K562 (cell line): ENCODE measurements around the gene TBL1XR1. TPM values are rescaled to one million over a fixed set of nuclear protein-coding genes. Genes with fewer than 3 reads are reported as not detected.

Experiments used
- ATAC-seq: fragments of 200-7000 bp; cut with Tn5 transposase; 3 replicates; pipeline ENCODE4 v1.9.1; 2020; ENCODE audit warnings: moderate library complexity
- BruUV-seq: library from RNA; stranded (reverse); fragments of 400-500 nt; replicated peaks from 2 replicates; lab custom pipeline; 2021; lab: Mats Ljungman, UMichigan
- CTCF ChIA-PET: fragments of 300-600 bp; formaldehyde crosslinking; extraction: SDS; loops from one replicate; lab custom pipeline; 2021; ENCODE audit warnings: low intra/inter-chr PET ratio; lab: Yijun Ruan, JAX
- POLR2A ChIA-PET: fragments of 300-600, 350-650 bp; sonication (Branson Sonifier 250); formaldehyde crosslinking; extraction: SDS; loops from one replicate; lab custom pipeline; 2021; ENCODE audit warnings: antibody characterized with exemption, inconsistent platforms; lab: Yijun Ruan, JAX
- DNase-seq, 4 experiments: peaks; one replicate each; pipeline versions ENCODE4 v3.0.0 to v3.0.0-alpha.2; 2011 to 2018; ENCODE audit warnings: low spot score in 3 of 4, mixed read lengths in 3 of 4; ENCODE audit errors: extremely low read depth in 1 of 4
- FAIRE-seq: peaks from 2 replicates; lab custom pipeline; 2011; peaks lifted over from hg19 to GRCh38; lab: Jason Lieb, UNC
- H2AFZ ChIP-seq: 2 replicates; pipeline ENCODE4 v1.6.0; 2011; ENCODE audit warnings: low read depth, low read length, control low read depth, inconsistent platforms
- H3K27ac ChIP-seq: fragments of 200-600 bp; 3 replicates; pipeline ENCODE4 v1.8.0; 2011; ENCODE audit warnings: low read depth, mild to moderate bottlenecking, control low read depth, inconsistent platforms, low read length, moderate library complexity, mixed read lengths; ENCODE audit errors: extremely low read depth
- H3K27me3 ChIP-seq, 2 experiments: fragments of 300-600 bp in 1 of 2; 2 replicates in 1 of 2; 3 replicates in 1 of 2; pipeline versions ENCODE4 v1.6.0 to v1.8.0; 2011; ENCODE audit warnings: inconsistent platforms in 2 of 2, low read length in 2 of 2, mild to moderate bottlenecking in 1 of 2, mixed read lengths in 1 of 2, moderate library complexity in 1 of 2; ENCODE audit not compliant: control insufficient read depth in 2 of 2, insufficient read depth in 2 of 2
- H3K36me3 ChIP-seq: fragments of 300-600 bp; 3 replicates; pipeline ENCODE4 v1.8.0; 2011; ENCODE audit warnings: mild to moderate bottlenecking, low read length, inconsistent platforms; ENCODE audit not compliant: control insufficient read depth, insufficient read depth
- H3K4me1 ChIP-seq, 2 experiments: fragments of 200-600 bp in 1 of 2; replicated peaks in 1 of 2; 2 replicates in 1 of 2; 3 replicates in 1 of 2; pipeline versions ENCODE4 v1.5.1 to v1.8.0; 2011; ENCODE audit warnings: inconsistent platforms in 2 of 2, low read length in 2 of 2, mild to moderate bottlenecking in 1 of 2, mixed read lengths in 1 of 2, moderate library complexity in 1 of 2; ENCODE audit not compliant: control insufficient read depth in 2 of 2, insufficient read depth in 2 of 2
- H3K4me2 ChIP-seq: 2 replicates; pipeline ENCODE4 v1.6.1; 2011; ENCODE audit warnings: low read length, control low read depth, inconsistent platforms, mixed read lengths; ENCODE audit not compliant: insufficient read depth
- H3K4me3 ChIP-seq: fragments of 200-600 bp; sonication (generic), shearing (Covaris generic); 2 replicates; pipeline ENCODE4 v1.5.1; 2016; ENCODE audit warnings: control low read depth, inconsistent platforms
- H3K79me2 ChIP-seq: fragments of 200-600 bp; 3 replicates; pipeline ENCODE4 v1.8.0; 2011; ENCODE audit warnings: low read length, inconsistent platforms; ENCODE audit not compliant: control insufficient read depth, insufficient read depth
- H3K9ac ChIP-seq, 2 experiments: 2 replicates each; pipeline versions ENCODE4 v1.6.0 to v1.6.1; 2011; ENCODE audit warnings: low read depth in 2 of 2, low read length in 2 of 2, control low read depth in 1 of 2, inconsistent platforms in 1 of 2, mild to moderate bottlenecking in 1 of 2, mixed read lengths in 1 of 2; ENCODE audit not compliant: insufficient read depth in 1 of 2
- H3K9me1 ChIP-seq: one replicate; pipeline ENCODE4 v1.6.0; 2011; ENCODE audit warnings: inconsistent platforms, mild to moderate bottlenecking, low read length, moderate library complexity; ENCODE audit not compliant: control insufficient read depth, insufficient read depth
- H3K9me3 ChIP-seq: replicated peaks from 2 replicates; pipeline ENCODE4 v1.5.1; 2011; ENCODE audit warnings: low read depth, low read length, inconsistent platforms; ENCODE audit not compliant: control insufficient read depth, insufficient read depth
- H4K20me1 ChIP-seq: replicated peaks from 2 replicates; pipeline ENCODE4 v1.6.1; 2011; ENCODE audit warnings: low read length, inconsistent platforms, mixed read lengths; ENCODE audit not compliant: control insufficient read depth, insufficient read depth
- ARNT ChIP-seq, 2 experiments: fragments of 450-650 bp; IDR thresholded peaks; 2 replicates each; pipeline ENCODE4 v1.6.1; 2016; ENCODE audit warnings: mild to moderate bottlenecking in 1 of 2
- FIP1L1 ChIP-seq: fragments of 200-400 bp; formaldehyde crosslinking; IDR thresholded peaks from 2 replicates; pipeline ENCODE4 v1.6.1; 2018; ENCODE audit warnings: mild to moderate bottlenecking, low read depth, low read length; ENCODE audit not compliant: poor library complexity, severe bottlenecking
- ID3 ChIP-seq, 2 experiments: fragments of 250-450 bp in 1 of 2; fragments of 450-650 bp in 1 of 2; sonication (Bioruptor Pico) in 1 of 2; IDR thresholded peaks; 2 replicates each; pipeline versions ENCODE4 v1.6.1 to v1.8.0; 2016 to 2021; ENCODE audit warnings: mild to moderate bottlenecking in 2 of 2, moderate library complexity in 2 of 2, missing compliant biosample characterization in 1 of 2, missing genetic modification characterization in 1 of 2
- NCOR1 ChIP-seq: fragments of 450-650 bp; IDR thresholded peaks from 2 replicates; pipeline ENCODE4 v1.6.1; 2016; ENCODE audit warnings: mild to moderate bottlenecking, moderate library complexity
- RBM34 ChIP-seq: fragments of 200-400 bp; formaldehyde crosslinking; IDR thresholded peaks from 2 replicates; pipeline ENCODE4 v1.6.1; 2018; ENCODE audit warnings: low read length, borderline replicate concordance; ENCODE audit not compliant: insufficient read depth
- TRIM28 ChIP-seq: fragments of 450-650 bp; IDR thresholded peaks from 2 replicates; pipeline ENCODE4 v1.6.1; 2017
- ZMIZ1 ChIP-seq, 2 experiments: fragments of 150-350 bp in 1 of 2; IDR thresholded peaks; 2 replicates each; pipeline ENCODE4 v1.6.1; 2012 to 2016; ENCODE audit warnings: low read depth in 2 of 2, low read length in 2 of 2, mild to moderate bottlenecking in 1 of 2, moderate library complexity in 1 of 2
- ZSCAN32 ChIP-seq: fragments of 450-650 bp; formaldehyde crosslinking; IDR thresholded peaks from 2 replicates; pipeline ENCODE4 v1.4.0; 2020; ENCODE audit warnings: mild to moderate bottlenecking, moderate library complexity
- WGBS: fragments of 100-300 bp; shearing (Covaris generic); methylation state at CpG from one replicate; pipeline ENCODE4 v1.1.6; 2016; ENCODE audit warnings: low coverage, mixed read lengths; ENCODE audit not compliant: insufficient coverage; ENCODE audit errors: missing lambda C conversion rate; 5-methylcytosine and 5-hydroxymethylcytosine counted together
- in situ Hi-C: fragments of 300-500 bp; cut with MboI; formaldehyde crosslinking; loops from 4 replicates; pipeline ENCODE4 v1.15.0; 2018; ENCODE audit warnings: inconsistent platforms, mixed read lengths
- intact Hi-C: fragments of 100-400 bp; cut with micrococcal nuclease; formaldehyde crosslinking; loops from 2 replicates; pipeline ENCODE4 v1.14.2; 2022
- polyA plus RNA-seq, 8 experiments: library from polyadenylated mRNA; depleted of rRNA in 4 of 8; stranded (reverse) in 5 of 8; unstranded in 3 of 8; fragments of >200 nt; fragmentation: Nextera tagmentation in 2 of 8; fragmentation: Illumina TruSeq in 1 of 8; extraction: Ambion mirVana in 2 of 8; extraction: Trizol in 1 of 8; gene quantifications; 2 replicates each; pipeline versions ENCODE4 v1.2.1 to v1.2.3, GENCODE V29; 2011 to 2014; ENCODE audit warnings: inconsistent platforms in 1 of 8, missing spikeins in 1 of 8
- total RNA-seq, 7 experiments: library from RNA; depleted of rRNA in 6 of 7; stranded (reverse); fragments of >200 nt in 6 of 7; fragmentation: Illumina TruSeq in 2 of 7; extraction: Trizol in 2 of 7; gene quantifications; 2 replicates each; pipeline versions ENCODE4 v1.2.1 to v1.2.3, GENCODE V29; 2011 to 2021; ENCODE audit warnings: low replicate concordance in 1 of 7

Gene TBL1XR1
- total and polyA plus RNA-seq, 9 of the 15 experiments (the other 6 are each of a cell fraction or from before 2014, with no cell fraction given): 19.6 to 171 (median 83.3) TPM

DNA sequence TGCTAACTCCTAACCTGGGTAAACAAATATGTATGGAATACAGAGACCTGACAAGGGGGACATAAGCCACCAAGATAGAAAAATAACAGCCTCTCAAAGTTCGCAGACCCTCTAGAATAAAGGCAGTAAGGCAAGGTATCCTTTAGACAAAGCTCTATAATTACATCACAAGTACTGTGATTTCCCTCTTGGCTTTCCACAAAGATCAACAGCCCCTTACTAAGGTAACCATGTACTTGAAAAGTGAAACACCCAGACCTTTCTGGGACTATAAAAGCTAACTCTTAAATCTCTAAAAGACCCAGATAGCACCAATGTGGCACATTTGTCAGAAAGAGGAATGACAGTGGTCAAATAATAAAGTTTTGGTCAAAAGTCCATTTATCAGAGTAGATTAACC is 51.9 kb downstream of the TBL1XR1 start:
- intact Hi-C loops: loop anchor here (5.0 kb wide), 1 partner anchor 212 kb away; no protein-coding TSS in a partner anchor
- H3K4me3 ChIP-seq: no peak overlapping the region
- WGBS: 42% methylated on average over 1 of the region's 1 CpG
- no peaks in the 10 kb centered on the region for H3K9me3 ChIP-seq
- ChIA-PET CTCF (no interaction called here), POLR2A (no interaction called here)
- H3K27ac ChIP-seq: no peak overlapping the region
- ATAC-seq (no peak), DNase-seq (no peak), FAIRE-seq (no peak)
- H3K4me1 ChIP-seq: peaks cover 20 to 26% of the 10 kb centered on the region in 2 experiments; a peak in 4 of 5 replicates
- in situ Hi-C loops: no loop called here
- H3K79me2 ChIP-seq: peaks cover 100% of the 10 kb centered on the region
- peaks cover 15% of the 10 kb centered on the region for H4K20me1 ChIP-seq
- H3K9me1 ChIP-seq: peaks cover 4% of the 10 kb centered on the region
- no peak overlapping the region for H3K9ac ChIP-seq
- TF ChIP-seq ARNT (IDR thresholded peaks at IDR 0.05): no peak
- no TSS peak for BruUV-seq
- H2AFZ ChIP-seq: no peak overlapping the region
- H3K4me2 ChIP-seq: no peak overlapping the region
- H3K36me3 ChIP-seq: peaks cover 5% of the 10 kb centered on the region; the same call in 2 of the 3 replicates
- no peaks in the 10 kb centered on the region for H3K27me3 ChIP-seq

- no peak overlapping the region for H2AFZ ChIP-seq
- H3K9me3 ChIP-seq: no peaks in the 10 kb centered on the region
- H3K27me3 ChIP-seq: no peaks in the 10 kb centered on the region
- POLR2A ChIA-PET: interaction anchor here (1.0 kb wide), 1 partner anchor 214 kb away, joined by 5 read pairs; no protein-coding TSS in a partner anchor
- no peak overlapping the region for H3K9ac ChIP-seq
- ATAC-seq: no peak
- peaks cover 3% of the 10 kb centered on the region; the same call in 1 of the 3 replicates for H3K36me3 ChIP-seq
- peaks cover 20 to 22% of the 10 kb centered on the region in 2 experiments; a peak in 4 of 5 replicates for H3K4me1 ChIP-seq
- BruUV-seq: no TSS peak
- FAIRE-seq: no peak
- in situ Hi-C loops: no loop called here
- H3K79me2 ChIP-seq: peaks cover 100% of the 10 kb centered on the region
- WGBS: 71% methylated on average over 3 of the region's 3 CpGs
- DNase-seq: no peak
- intact Hi-C loops: loop anchor here (5.0 kb wide), 1 partner anchor 212 kb away; no protein-coding TSS in a partner anchor
- peaks cover 13% of the 10 kb centered on the region; the same call in 1 of the 2 replicates for H4K20me1 ChIP-seq
- H3K27ac ChIP-seq: no peak overlapping the region
- H3K9me1 ChIP-seq: peaks cover 4% of the 10 kb centered on the region
- CTCF ChIA-PET: no interaction called here
- H3K4me3 ChIP-seq: no peak overlapping the region
- H3K4me2 ChIP-seq: no peak overlapping the region
- TF ChIP-seq TRIM28: no peak
- TF ChIP-seq ID3 (CRISPR knock-in tag; IDR thresholded peaks at IDR 0.05): no peak
- no peak for TF ChIP-seq ID3 (tag; IDR thresholded peaks at IDR 0.05)
- TF ChIP-seq NCOR1: no peak
- TF ChIP-seq RBM34: no peak
- TF ChIP-seq FIP1L1: no peak
- TF ChIP-seq ZSCAN32 (CRISPR knock-in tag): no peak
- TF ChIP-seq ZMIZ1 (IDR thresholded peaks at IDR 0.05; ENCODE audit: low read depth in 2 of 2, low read length in 2 of 2): no peak
Observed at GRCh38 chr3:177144922-177145321, 52.4 kb downstream of the TBL1XR1 start.
